SK-N-MC (cell line): ENCODE measurements around the gene SETDB1.

Experiments
- EZH2 ChIP-seq: fragments of 200-600 bp; sonication (generic); IDR thresholded peaks from one replicate; pipeline ENCODE4 v1.6.1; 2017; ENCODE audit warnings: antibody characterized with exemption
- POLR2AphosphoS5 ChIP-seq: IDR thresholded peaks from 2 replicates; pipeline ENCODE4 v1.6.1; 2012; ENCODE audit warnings: mild to moderate bottlenecking, low read depth, low read length, borderline replicate concordance

DNA sequence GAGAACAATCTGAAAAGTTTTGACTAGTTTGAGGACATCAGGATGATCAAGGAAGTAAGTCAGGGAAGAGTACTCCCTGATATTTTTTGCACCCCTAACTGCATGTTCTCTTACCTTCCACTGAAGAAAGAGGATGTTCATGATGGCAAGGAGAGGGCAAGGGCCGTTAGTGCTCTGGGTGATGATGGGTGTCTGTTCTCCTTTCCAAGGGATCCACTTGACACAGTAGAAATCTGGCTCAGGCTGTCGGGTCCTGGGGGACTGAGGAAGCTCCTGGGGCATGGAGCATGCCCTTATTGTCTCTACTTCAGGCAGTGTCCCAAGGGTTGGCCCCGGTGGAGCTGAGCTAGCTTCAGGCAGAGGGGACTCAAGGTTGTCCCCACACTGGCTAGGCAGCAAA is 75.9 kb downstream of the SETDB1 start:
- TF ChIP-seq POLR2AphosphoS5 (no peak), EZH2 (no peak)
